Neural cell (in vitro differentiated cells): ENCODE measurements around the gene PARD3B.

Source experiments
- CTCF ChIP-seq: fragments of 450-650 bp; IDR thresholded peaks from 2 replicates; pipeline ENCODE4 v1.5.1; 2014; ENCODE audit warnings: antibody characterized with exemption, mild to moderate bottlenecking, moderate library complexity; ENCODE audit not compliant: poor library complexity, severe bottlenecking
- SMC3 ChIP-seq: fragments of 450-650 bp; conservative IDR thresholded peaks from 2 replicates; pipeline ENCODE4 v1.6.1; 2014; ENCODE audit warnings: antibody characterized with exemption, mild to moderate bottlenecking, moderate library complexity; ENCODE audit not compliant: poor library complexity
- TAF1 ChIP-seq: IDR thresholded peaks from 2 replicates; pipeline ENCODE4 v1.6.1; 2012; ENCODE audit warnings: low read depth

DNA sequence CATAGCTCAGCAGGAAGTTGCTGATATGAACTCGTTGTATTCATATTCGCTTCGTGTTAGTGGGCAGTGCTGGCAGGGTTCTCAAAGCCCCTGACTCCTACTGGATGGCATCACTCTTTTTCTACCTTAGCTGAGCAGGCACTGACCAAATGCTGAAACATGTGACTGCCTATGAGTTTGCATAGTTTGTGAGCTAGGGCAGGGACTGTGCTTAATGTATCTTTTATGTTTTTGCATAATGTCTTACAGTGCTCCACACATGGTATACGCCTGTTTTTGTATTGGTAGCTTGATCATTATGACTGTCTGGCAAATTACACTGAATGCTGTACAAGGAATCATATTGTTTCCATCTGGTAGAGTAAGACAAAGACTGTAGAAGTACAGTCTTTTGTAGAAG, 305.3 kb downstream of the PARD3B start:
- TF ChIP-seq TAF1 (no peak), SMC3 (no peak), CTCF (no peak)
